Mucosa of descending colon (tissue), 3 donors: Measurements from ENCODE around the gene MIXL1. TPM values are rescaled to one million over a fixed set of nuclear protein-coding genes. Genes with fewer than 3 reads are reported as not detected.

Experiments used
- ATAC-seq: fragments of 200-7000 bp; cut with Tn5 transposase; one replicate; pipeline ENCODE4 v1.9.1; 2020; ENCODE audit warnings: mild to moderate bottlenecking, moderate library complexity
- DNase-seq, 3 donors: peaks; one replicate each; pipeline ENCODE4 v3.0.0-alpha.2; 2020
- H3K36me3 ChIP-seq: fragments of 200-600 bp; one replicate; pipeline ENCODE4 v1.8.0; 2021; ENCODE audit warnings: low read depth, mild to moderate bottlenecking
- H3K4me1 ChIP-seq: fragments of 200-600 bp; one replicate; pipeline ENCODE4 v1.8.0; 2021; ENCODE audit warnings: low read depth, mild to moderate bottlenecking
- H3K4me3 ChIP-seq: fragments of 200-600 bp; one replicate; pipeline ENCODE4 v1.8.0; 2021; ENCODE audit warnings: mild to moderate bottlenecking
- H3K9me3 ChIP-seq: fragments of 200-600 bp; one replicate; pipeline ENCODE4 v1.8.0; 2021; ENCODE audit warnings: mild to moderate bottlenecking
- intact Hi-C, 2 donors: fragments of 100-400 bp; cut with DNase I in 1 of 2; cut with micrococcal nuclease in 1 of 2; formaldehyde crosslinking; loops; one replicate each; pipeline versions ENCODE4 v1.11.0 to v1.11.1; 2022; cut with DNase I, micrococcal nuclease
- total RNA-seq, 3 donors: library from RNA; stranded (reverse); fragmentation: NEBNext Ultra II Directional in 2 of 3; extraction: Animal tissue kit (Norgen Biotek cat#: 25700) in 2 of 3; gene quantifications; one replicate each; pipeline versions ENCODE4 v1.2.1 to v1.2.4, GENCODE V29; 2021 to 2023
- TF ChIP-seq, protein P1 (sequence below): fragments of 200-600 bp; IDR thresholded peaks from one replicate; pipeline ENCODE4 v1.8.0; 2022; ENCODE audit warnings: antibody characterized with exemption, mild to moderate bottlenecking
- donor health status: DM: no; HTN: no; CAD: no; lungs with moderate emphysema.
- donor health status: DM: no; HTN: no; CAD: no.
- donor health status: DM: no; HTN: yes; CAD: no.

The MIXL1 gene
- total RNA-seq, 3 donors from 2014 or later, result 0.16 to 0.38 (median 0.29) TPM

DNA sequence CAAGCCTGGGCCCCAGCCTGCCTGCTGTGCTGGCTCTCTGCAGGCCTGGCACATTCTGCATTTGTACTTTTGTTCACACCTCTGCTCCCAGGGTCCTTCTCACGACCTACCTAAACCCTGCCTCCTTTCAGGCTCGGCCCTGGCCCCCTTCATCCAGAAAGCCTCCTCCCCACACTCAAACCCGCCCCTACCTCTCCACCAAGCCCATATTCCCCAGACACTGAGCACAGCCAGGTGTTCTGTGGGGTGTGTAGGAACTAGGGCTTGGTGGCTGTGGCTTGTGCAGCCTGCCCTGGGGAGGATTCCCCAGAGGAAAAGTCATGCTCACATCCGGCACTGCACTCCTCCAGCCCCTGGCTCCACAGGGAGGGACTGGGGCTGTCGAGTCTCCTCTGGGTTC lies 8.2 kb upstream of the MIXL1 start:
- no peaks in the 10 kb centered on the region for H3K4me1 ChIP-seq
- no peaks in the 10 kb centered on the region for H3K36me3 ChIP-seq
- H3K4me3 ChIP-seq, result no peak overlapping the region
- DNase-seq (no peak), ATAC-seq (no peak)
- TF ChIP-seq, protein P1, sequence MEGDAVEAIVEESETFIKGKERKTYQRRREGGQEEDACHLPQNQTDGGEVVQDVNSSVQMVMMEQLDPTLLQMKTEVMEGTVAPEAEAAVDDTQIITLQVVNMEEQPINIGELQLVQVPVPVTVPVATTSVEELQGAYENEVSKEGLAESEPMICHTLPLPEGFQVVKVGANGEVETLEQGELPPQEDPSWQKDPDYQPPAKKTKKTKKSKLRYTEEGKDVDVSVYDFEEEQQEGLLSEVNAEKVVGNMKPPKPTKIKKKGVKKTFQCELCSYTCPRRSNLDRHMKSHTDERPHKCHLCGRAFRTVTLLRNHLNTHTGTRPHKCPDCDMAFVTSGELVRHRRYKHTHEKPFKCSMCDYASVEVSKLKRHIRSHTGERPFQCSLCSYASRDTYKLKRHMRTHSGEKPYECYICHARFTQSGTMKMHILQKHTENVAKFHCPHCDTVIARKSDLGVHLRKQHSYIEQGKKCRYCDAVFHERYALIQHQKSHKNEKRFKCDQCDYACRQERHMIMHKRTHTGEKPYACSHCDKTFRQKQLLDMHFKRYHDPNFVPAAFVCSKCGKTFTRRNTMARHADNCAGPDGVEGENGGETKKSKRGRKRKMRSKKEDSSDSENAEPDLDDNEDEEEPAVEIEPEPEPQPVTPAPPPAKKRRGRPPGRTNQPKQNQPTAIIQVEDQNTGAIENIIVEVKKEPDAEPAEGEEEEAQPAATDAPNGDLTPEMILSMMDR, result no peak
- intact Hi-C loops, result no loop called here
- H3K9me3 ChIP-seq, result no peaks in the 10 kb centered on the region

DNA sequence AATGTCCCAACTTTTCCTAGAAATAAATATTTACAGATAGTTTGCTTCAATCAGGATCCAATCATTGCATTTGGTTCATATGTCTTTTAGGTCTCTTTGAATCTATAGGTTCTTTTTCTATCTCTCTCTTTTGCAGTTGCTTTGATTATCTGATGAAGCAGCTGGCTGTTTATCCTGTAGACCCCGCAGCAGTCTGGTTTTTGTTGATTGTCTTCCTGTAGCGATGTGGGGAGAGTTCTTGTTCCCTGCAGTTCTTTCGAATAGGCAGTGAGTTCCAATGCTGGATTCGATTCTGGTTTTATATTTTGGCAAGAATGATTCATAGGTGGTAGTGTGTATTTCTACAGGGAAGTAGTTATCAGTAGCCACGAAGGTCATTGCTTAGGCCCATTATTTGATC lies 7.4 kb upstream of the MIXL1 start:
- ATAC-seq, result no peak
- Histone ChIP-seq H3K36me3 (no peaks in the 10 kb centered on the region), H3K9me3 (no peaks in the 10 kb centered on the region), H3K4me1 (no peaks in the 10 kb centered on the region), H3K4me3 (no peak overlapping the region)
- TF ChIP-seq, protein P1, result no peak
- DNase-seq, result no peak
- intact Hi-C loops, result no loop called here

DNA sequence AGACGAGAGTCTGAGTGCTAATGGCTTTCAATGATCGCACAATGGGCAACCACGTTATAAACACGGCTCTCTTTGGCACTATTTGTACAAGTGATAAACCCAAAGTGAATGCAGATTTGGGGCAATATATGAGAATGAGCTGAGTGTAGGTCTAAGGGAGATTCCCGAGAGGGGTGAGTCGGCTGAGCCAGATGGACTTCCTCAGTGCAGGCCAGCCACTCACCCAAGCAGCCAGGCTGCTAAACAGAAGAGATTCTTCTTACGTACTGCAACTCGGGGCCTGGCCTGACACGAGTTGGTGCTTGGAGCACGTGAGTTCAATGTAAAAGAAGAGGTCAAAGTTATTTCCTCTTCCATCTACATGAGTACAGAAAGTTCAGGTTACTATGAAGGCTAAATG lies 6.2 kb upstream of the MIXL1 start:
- DNase-seq, result no peak
- intact Hi-C loops, result no loop called here
- H3K4me1 ChIP-seq, result no peaks in the 10 kb centered on the region
- TF ChIP-seq, protein P1, result no peak
- H3K4me3 ChIP-seq, result no peak overlapping the region
- H3K36me3 ChIP-seq, result no peaks in the 10 kb centered on the region
- H3K9me3 ChIP-seq, result no peaks in the 10 kb centered on the region
- no peak for ATAC-seq

DNA sequence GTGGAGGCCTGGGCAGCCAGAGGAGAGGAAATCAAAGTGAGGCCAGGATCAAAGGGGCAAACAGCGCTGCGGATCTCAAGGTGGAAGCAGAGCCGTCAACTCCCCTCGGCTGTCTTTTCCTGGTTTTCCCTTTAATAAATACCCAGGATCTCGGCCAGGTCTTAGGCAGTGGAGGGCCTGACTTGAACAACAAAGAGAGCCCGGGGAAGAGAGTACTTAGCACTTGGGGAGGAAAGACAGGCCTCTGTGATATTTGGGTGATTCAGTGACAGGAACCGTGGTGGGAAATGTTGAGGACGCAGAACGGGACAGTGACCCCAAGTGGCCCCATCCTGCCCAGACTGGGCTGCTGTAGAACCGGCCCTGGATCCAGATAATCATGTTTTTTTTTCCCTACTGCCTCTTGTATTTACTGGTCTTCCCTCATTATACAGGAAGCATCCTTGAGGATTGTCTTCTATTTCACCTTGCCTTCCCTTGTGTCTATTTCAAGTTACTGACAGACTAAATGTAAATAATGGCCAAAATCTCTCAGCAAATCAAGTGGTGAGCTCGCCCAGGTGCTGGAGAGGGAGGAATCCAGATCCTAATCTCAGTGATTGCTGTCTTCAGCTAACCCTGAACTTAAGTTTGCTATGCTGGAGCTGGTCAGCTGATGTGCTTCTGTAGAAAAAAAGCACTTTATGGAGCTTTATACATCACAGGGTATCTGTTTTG lies 2.8 kb upstream of the MIXL1 start:
- TF ChIP-seq, protein P1, result no peak
- H3K4me3 ChIP-seq, result no peak overlapping the region
- intact Hi-C loops, result no loop called here
- H3K4me1 ChIP-seq, result peaks cover 4% of the 10 kb centered on the region
- no peaks in the 10 kb centered on the region for H3K9me3 ChIP-seq
- H3K36me3 ChIP-seq, result no peaks in the 10 kb centered on the region
- no peak for ATAC-seq
- DNase-seq, result no peak

DNA sequence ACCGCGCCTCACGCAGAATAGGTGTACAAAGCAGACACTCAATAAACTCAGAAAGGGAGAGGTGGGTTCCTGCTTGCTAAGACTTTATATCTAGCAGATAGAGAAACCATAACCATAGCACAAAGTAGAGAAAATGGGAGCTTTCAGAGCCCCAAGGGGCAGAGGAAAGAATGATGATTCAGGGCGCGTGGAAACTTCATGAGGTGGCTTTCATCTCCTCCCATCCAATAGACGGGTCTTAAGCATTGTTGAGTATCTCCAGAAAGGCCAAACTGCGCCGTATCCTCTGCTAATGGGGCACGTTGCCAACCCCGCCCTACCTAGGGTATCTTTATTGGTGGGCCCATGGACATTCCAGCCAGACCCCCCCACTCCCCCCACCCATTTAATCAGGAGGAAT lies 778 bp upstream of the MIXL1 start:
- DNase-seq (no peak), ATAC-seq (no peak)
- intact Hi-C loops, result no loop called here

More for the DNA sequence above, 778 bp upstream of the MIXL1 start:
- Histone ChIP-seq H3K4me3 (no peak overlapping the region), H3K9me3 (no peaks in the 10 kb centered on the region), H3K4me1 (peaks cover 4% of the 10 kb centered on the region), H3K36me3 (no peaks in the 10 kb centered on the region)
- TF ChIP-seq, protein P1, result no peak
